Common myeloid progenitor, CD34-positive (primary cell): ENCODE data around the gene COA7.
"Not testable (repeated sequence)": the region's sequence is repeated elsewhere in the genome, so short reads cannot be mapped to it uniquely, and the experiment has no call there.

Experiments
- CTCF ChIA-PET: fragments of 350-600 bp; sonication (Branson Sonifier 250); formaldehyde crosslinking; loops from one replicate; lab custom pipeline; 2021; ENCODE audit warnings: antibody characterized with exemption; lab: Charles Lee
- POLR2A ChIA-PET: fragments of 350-600 bp; sonication (Branson Sonifier 250); formaldehyde crosslinking; loops from one replicate; lab custom pipeline; 2021; ENCODE audit warnings: antibody characterized with exemption; lab: Charles Lee
- DNase-seq, 3 donors: peaks; one replicate each; pipeline versions ENCODE4 v3.0.0 to v3.0.0-alpha.2; 2013
- H3K27ac ChIP-seq, 2 experiments: 1 replicate in 1 of 2; 2 replicates in 1 of 2; pipeline ENCODE4 v1.7.0; 2013; ENCODE audit warnings: inconsistent platforms in 2 of 2, low read length in 2 of 2, mild to moderate bottlenecking in 2 of 2, low read depth in 1 of 2, moderate library complexity in 1 of 2; ENCODE audit not compliant: severe bottlenecking in 2 of 2, insufficient read depth in 1 of 2, poor library complexity in 1 of 2
- H3K27me3 ChIP-seq, 5 experiments: replicated peaks in 2 of 5; 1 replicate in 3 of 5; 2 replicates in 2 of 5; pipeline versions ENCODE4 v1.6.1 to v1.7.0; 2013; ENCODE audit warnings: low read length in 4 of 5, mild to moderate bottlenecking in 2 of 5, moderate library complexity in 2 of 5, inconsistent platforms in 1 of 5; ENCODE audit not compliant: insufficient read depth in 5 of 5, control insufficient read depth in 4 of 5
- H3K36me3 ChIP-seq, 4 experiments: 1 replicate in 2 of 4; 2 replicates in 2 of 4; pipeline versions ENCODE4 v1.6.1 to v1.7.0; 2013; ENCODE audit warnings: low read length in 3 of 4, control low read depth in 1 of 4, mild to moderate bottlenecking in 1 of 4; ENCODE audit not compliant: control insufficient read depth in 4 of 4, insufficient read depth in 4 of 4
- H3K4me1 ChIP-seq, 4 experiments: 1 replicate in 3 of 4; 2 replicates in 1 of 4; pipeline versions ENCODE4 v1.6.1 to v1.7.1; 2013; ENCODE audit warnings: low read length in 3 of 4, mild to moderate bottlenecking in 3 of 4, control low read depth in 1 of 4, inconsistent platforms in 1 of 4, moderate library complexity in 1 of 4; ENCODE audit not compliant: control insufficient read depth in 4 of 4, insufficient read depth in 4 of 4; ENCODE audit errors: control extremely low read depth in 1 of 4
- H3K4me3 ChIP-seq, 7 experiments: 1 replicate in 4 of 7; 2 replicates in 3 of 7; pipeline versions ENCODE4 v1.5.1 to v1.7.0; 2013; ENCODE audit warnings: mild to moderate bottlenecking in 7 of 7, low read length in 6 of 7, moderate library complexity in 6 of 7, inconsistent platforms in 2 of 7, low read depth in 2 of 7, control low read depth in 1 of 7; ENCODE audit not compliant: insufficient read depth in 4 of 7, control insufficient read depth in 1 of 7; ENCODE audit errors: extremely low read depth in 1 of 7
- H3K9me3 ChIP-seq, 5 experiments: 1 replicate in 4 of 5; 2 replicates in 1 of 5; pipeline versions ENCODE4 v1.6.1 to v1.7.1; 2013; ENCODE audit warnings: low read length in 4 of 5, mild to moderate bottlenecking in 2 of 5, inconsistent platforms in 1 of 5, low read depth in 1 of 5, moderate library complexity in 1 of 5; ENCODE audit not compliant: control insufficient read depth in 4 of 5, insufficient read depth in 2 of 5; ENCODE audit errors: control extremely low read depth in 1 of 5
- WGBS: methylation state at CpG from one replicate; pipeline ENCODE4 v1.1.5; 2013; ENCODE audit not compliant: insufficient coverage; 5-methylcytosine and 5-hydroxymethylcytosine counted together

Gene COA7

DNA sequence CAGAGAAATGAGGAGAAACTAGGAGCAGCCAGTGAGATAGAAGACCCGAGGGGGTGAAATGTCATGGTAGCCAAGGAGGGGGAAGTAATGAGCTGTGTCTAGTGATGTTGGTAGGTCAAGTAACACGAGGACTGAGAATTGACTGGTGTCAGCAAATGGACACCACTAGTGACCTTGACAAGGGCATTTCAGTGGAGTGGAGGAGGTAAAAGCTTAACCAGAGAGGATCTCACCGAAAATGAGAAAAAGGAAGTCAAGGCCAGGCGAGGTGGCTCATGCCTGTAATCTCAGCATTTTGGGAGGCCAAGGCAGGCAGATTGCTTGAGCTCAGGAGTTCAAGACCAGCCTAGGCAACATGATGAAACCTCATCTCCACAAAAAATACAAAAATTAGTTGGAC, 25.1 kb upstream of the COA7 start:
- Histone ChIP-seq H3K9me3 (no peaks in the 10 kb centered on the region), H3K36me3 (no peaks in the 10 kb centered on the region), H3K27me3 (no peaks in the 10 kb centered on the region), H3K4me3 (no peak overlapping the region), H3K4me1 (peaks cover 7 to 19% (median 11%) of the 10 kb centered on the region in 4 experiments), H3K27ac (no peak overlapping the region)
- DNase-seq: no peak
- 93% methylated on average over 3 of the region's 4 CpGs for WGBS
- POLR2A ChIA-PET: interaction anchor here (0.6 kb wide), 1 partner anchor 518 kb away, joined by 4 read pairs; no protein-coding TSS in a partner anchor
- CTCF ChIA-PET: interaction anchor here (1.0 kb wide), 1 partner anchor 32 kb away, joined by 5 read pairs; no protein-coding TSS in a partner anchor

GRCh38 chr1:52715296-52715695, 17.1 kb upstream of the COA7 start:
- H3K4me1 ChIP-seq, H3K9me3 ChIP-seq, POLR2A ChIA-PET, CTCF ChIA-PET, H3K27ac ChIP-seq, H3K27me3 ChIP-seq, H3K36me3 ChIP-seq, DNase-seq, H3K4me3 ChIP-seq: not testable (repeated sequence)
- 100% methylated on average over 5 of the region's 6 CpGs for WGBS

DNA sequence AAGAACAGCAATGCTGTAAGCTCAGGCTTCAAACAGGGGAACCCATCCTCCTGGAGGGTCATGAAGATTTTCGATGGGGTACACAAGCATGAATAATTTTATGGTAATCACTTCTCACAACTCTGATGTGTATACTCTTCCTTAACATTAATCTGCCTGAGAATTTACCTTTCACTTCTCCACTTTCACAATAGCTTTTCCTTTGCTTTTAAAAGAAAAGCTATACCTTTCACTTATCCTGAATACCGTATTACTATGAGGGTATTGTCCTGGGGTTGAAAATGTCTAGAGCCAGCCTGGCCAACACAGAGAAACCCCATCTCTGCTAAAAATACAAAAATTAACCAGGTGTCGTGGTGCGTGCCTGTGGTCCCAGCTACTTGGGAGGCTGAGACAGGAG, 15.4 kb upstream of the COA7 start:
- Histone ChIP-seq H3K9me3 (no peaks in the 10 kb centered on the region), H3K4me3 (no peak overlapping the region), H3K27me3 (peaks cover 0 to 2% (median 0%) of the 10 kb centered on the region in 5 experiments), H3K4me1 (no peaks in the 10 kb centered on the region), H3K36me3 (no peaks in the 10 kb centered on the region), H3K27ac (no peak overlapping the region)
- CTCF ChIA-PET: no interaction called here
- POLR2A ChIA-PET: no interaction called here
- no peak for DNase-seq
- WGBS: 90% methylated on average over 3 of the region's 4 CpGs

DNA sequence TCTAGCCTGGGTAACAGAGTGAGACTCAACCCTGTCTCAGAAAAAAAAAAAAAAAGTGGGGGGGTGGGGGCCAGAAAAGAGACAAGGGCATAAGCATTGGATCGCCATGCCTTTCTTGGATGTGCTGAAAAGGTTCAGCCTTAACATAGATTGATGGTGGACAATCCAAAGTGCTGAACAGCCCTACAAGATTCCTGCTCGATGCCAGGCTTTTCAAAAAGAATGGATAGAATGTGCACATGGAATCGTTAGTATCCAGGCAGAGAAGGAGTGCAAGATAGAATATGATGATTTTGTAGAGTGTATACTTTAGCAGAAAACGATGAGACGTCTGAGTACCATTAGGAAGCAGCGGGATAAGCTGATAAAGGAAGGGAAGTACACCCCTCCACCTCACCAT, 10.9 kb upstream of the COA7 start:
- CTCF ChIA-PET: no interaction called here
- DNase-seq: no peak
- Histone ChIP-seq H3K27ac (no peak overlapping the region), H3K36me3 (no peaks in the 10 kb centered on the region), H3K4me3 (no peak overlapping the region), H3K9me3 (no peaks in the 10 kb centered on the region), H3K27me3 (peaks cover 0 to 3% (median 0%) of the 10 kb centered on the region in 5 experiments), H3K4me1 (peaks cover 0 to 21% (median 0%) of the 10 kb centered on the region in 4 experiments)
- POLR2A ChIA-PET: interaction anchor here (0.6 kb wide), 1 partner anchor 215 kb away, joined by 5 read pairs; no protein-coding TSS in a partner anchor
- WGBS: 100% methylated on average over 3 of the region's 6 CpGs

- POLR2A ChIA-PET: no interaction called here
- Histone ChIP-seq H3K9me3 (no peaks in the 10 kb centered on the region), H3K4me3 (no peak overlapping the region), H3K27ac (no peak overlapping the region), H3K36me3 (no peaks in the 10 kb centered on the region), H3K4me1 (peaks cover 0 to 25% (median 5%) of the 10 kb centered on the region in 4 experiments), H3K27me3 (peaks cover 0 to 3% (median 0%) of the 10 kb centered on the region in 5 experiments)
- DNase-seq: no peak
- whole genome bisulfite sequencing: 64% methylated on average over 3 of the region's 5 CpGs
- CTCF ChIA-PET: no interaction called here
These were observed 9.9 kb upstream of the COA7 start for GRCh38 chr1:52707927-52708655.

DNA sequence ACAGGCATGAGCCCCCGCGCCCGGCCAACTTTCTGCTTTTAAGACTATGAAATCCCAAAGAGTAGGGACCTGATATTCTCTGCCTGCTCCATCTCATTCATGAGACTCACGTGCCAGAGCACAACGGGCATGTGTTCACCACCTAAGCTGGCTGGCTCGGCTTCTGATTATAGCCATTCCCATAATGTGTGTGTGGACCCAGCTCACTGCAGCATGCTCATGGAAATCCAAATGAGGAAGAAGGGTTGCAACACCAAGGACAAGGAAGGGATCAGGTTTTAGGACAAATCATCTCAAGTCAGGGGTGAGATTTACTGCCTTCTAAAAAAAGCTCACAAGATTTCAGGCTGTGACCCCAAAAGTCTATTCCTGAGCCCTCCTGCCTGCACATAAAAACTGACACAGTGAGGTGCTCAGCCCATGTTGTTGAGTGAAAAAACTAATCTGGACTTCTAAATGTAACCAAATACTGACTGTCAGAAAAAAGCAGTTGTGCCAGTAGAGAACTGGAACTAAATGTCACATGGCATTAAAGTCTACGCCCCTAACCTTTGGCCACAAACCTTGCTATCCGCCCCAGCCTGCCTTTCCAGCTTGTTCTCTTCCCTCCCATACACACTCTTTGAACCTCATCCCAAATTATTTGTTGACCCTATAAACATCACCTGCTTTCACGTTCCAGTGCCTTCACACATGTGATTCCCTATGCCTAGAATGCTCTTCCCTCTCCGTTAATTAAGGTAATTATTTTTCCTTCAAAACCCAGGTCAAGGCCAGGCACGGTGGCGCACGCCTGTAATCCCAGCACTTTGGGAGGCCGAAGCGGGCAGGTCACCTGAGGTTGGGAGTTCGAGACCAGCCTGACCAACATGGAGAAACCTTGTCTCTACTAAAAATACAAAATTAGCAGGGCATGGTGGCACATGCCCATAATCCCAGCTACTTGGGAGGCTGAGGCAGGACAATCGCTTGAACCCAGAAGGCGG, 9.1 kb upstream of the COA7 start:
- peaks cover 0 to 3% (median 0%) of the 10 kb centered on the region in 5 experiments for H3K27me3 ChIP-seq
- no peaks in the 10 kb centered on the region for H3K9me3 ChIP-seq
- no peak overlapping the region for H3K4me3 ChIP-seq
- CTCF ChIA-PET: no interaction called here
- POLR2A ChIA-PET: no interaction called here
- peaks cover 0 to 28% (median 9%) of the 10 kb centered on the region in 4 experiments for H3K4me1 ChIP-seq
- DNase-seq: no peak
- 97% methylated on average over 16 of the region's 18 CpGs for WGBS
- no peaks in the 10 kb centered on the region for H3K36me3 ChIP-seq
- no peak overlapping the region for H3K27ac ChIP-seq
